Stomach (tissue), 9 donors: Measurements from ENCODE around the gene DOCK3. TPM values are rescaled to one million over a fixed set of nuclear protein-coding genes. Genes with fewer than 3 reads are reported as not detected.

Source experiments
- DNase-seq, 2 donors: peaks; one replicate each; pipeline versions ENCODE4 v3.0.0 to v3.0.0-alpha.2; 2013 to 2019
- H3K27ac ChIP-seq, 5 donors: fragments of 200-600 bp in 4 of 5; sonication (generic) in 4 of 5; one replicate each; pipeline ENCODE4 v1.5.1; 2013 to 2019; ENCODE audit warnings: mild to moderate bottlenecking in 1 of 5, moderate library complexity in 1 of 5
- H3K27me3 ChIP-seq, 3 donors: fragments of 200-600 bp; sonication (generic); one replicate each; pipeline ENCODE4 v1.5.1; 2017 to 2019; ENCODE audit warnings: mixed run types in 1 of 3
- H3K36me3 ChIP-seq, 4 donors: fragments of 200-600 bp; sonication (generic); 1 replicate in 3 of 4; 2 replicates in 1 of 4; pipeline ENCODE4 v1.5.1; 2016 to 2019
- H3K4me1 ChIP-seq, 4 donors: fragments of 200-600 bp; sonication (generic); one replicate each; pipeline ENCODE4 v1.5.1; 2016 to 2019
- H3K4me3 ChIP-seq, 4 donors: fragments of 200-600 bp; sonication (generic) in 3 of 4; one replicate each; pipeline ENCODE4 v1.5.1; 2016 to 2019; ENCODE audit warnings: mild to moderate bottlenecking in 1 of 4
- H3K9me3 ChIP-seq, 4 donors: fragments of 200-600 bp; sonication (generic); one replicate each; pipeline ENCODE4 v1.5.1; 2016 to 2019
- EP300 ChIP-seq: sonication (generic); formaldehyde crosslinking; IDR thresholded peaks from one replicate; pipeline ENCODE4 v1.6.1; 2017; ENCODE audit warnings: antibody characterized with exemption
- POLR2A ChIP-seq, 4 donors: fragments of 450-650 bp; IDR thresholded peaks; one replicate each; pipeline ENCODE4 v1.6.1; 2016; ENCODE audit warnings: antibody characterized with exemption in 4 of 4, control low read depth in 2 of 4, mild to moderate bottlenecking in 1 of 4, moderate library complexity in 1 of 4
- POLR2AphosphoS5 ChIP-seq, 3 donors: sonication (generic); formaldehyde crosslinking; IDR thresholded peaks; one replicate each; pipeline ENCODE4 v1.6.1; 2016; ENCODE audit warnings: antibody characterized with exemption in 3 of 3
- WGBS, 5 donors: extraction: QIAGEN DNeasy Blood & Tissue Kit in 3 of 5; methylation state at CpG; one replicate each; pipeline versions ENCODE4 v1.1.5 to v1.1.7; 2013 to 2018; 5-methylcytosine and 5-hydroxymethylcytosine counted together
- intact Hi-C: fragments of 100-400 bp; cut with DNase I; formaldehyde crosslinking; loops from one replicate; pipeline ENCODE4 v1.15.1; 2023; ENCODE audit warnings: low total_unique reads
- polyA plus RNA-seq, 3 donors: library from polyadenylated mRNA; stranded (reverse); fragments of 200-250 nt; gene quantifications; one replicate each; pipeline ENCODE4 v1.2.3, GENCODE V29; 2013
- total RNA-seq, 5 donors: library from RNA; depleted of rRNA; stranded (reverse); fragments of >200 nt; gene quantifications; one replicate each; pipeline versions ENCODE4 v1.1.0 to v1.2.3, GENCODE V29; 2014 to 2016
- TF ChIP-seq, protein P1 (sequence below), 7 experiments: fragments of 450-650 bp in 4 of 7; fragments of 200-600 bp in 3 of 7; sonication (generic) in 3 of 7; IDR thresholded peaks; one replicate each; pipeline ENCODE4 v1.5.1; 2016 to 2019; ENCODE audit warnings: antibody characterized with exemption in 7 of 7, control low read depth in 2 of 7, mild to moderate bottlenecking in 1 of 7
- donor health status: healthy with polysubstance abuse.
- donor health status: Bipolar disorder and iron deficiency.
- donor health status: healthy.

The DOCK3 gene
- total and polyA plus RNA-seq, 8 donors = 0.06 to 2.3 (median 1.0) TPM; not detected in 2

DNA sequence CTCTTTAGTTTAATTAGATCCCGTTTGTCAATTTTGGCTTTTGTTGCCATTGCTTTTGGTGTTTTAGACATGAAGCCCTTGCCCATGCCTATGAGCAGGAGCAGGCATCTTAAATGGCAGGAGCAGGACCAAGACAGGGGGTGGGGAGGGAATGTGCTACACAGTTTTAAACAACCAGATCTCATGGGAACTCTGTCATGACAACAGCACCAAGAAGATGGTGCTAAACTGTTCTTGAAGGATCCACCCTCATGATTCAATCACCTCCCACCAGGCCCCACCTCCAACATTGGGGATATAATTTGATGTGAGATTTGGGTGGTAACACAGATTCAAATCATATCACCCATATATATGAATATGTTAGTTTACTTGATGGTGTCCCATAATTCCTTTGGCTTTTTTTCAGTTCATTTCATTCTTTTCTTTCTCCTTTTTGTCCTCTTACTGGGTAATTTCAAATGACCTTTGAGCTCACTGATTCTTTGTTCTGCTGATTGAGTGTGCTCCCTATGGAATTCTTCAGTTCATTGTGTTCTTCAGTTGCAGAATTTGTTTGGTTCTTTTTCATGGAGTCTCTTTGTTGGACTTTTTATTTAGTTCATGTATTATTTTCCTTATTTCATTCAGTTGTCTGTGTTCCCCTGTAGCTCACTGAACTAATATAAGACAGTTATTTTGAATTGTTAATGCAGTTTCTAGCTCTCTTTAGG lies 62.6 kb downstream of the DOCK3 start:
- H3K27me3 ChIP-seq = no peaks in the 10 kb centered on the region
- H3K9me3 ChIP-seq = peaks cover 0 to 19% (median 18%) of the 10 kb centered on the region in 4 donors
- intact Hi-C loops = no loop called here
- no peak overlapping the region for H3K4me3 ChIP-seq
- no peaks in the 10 kb centered on the region for H3K36me3 ChIP-seq
- 76 to 100% (median 84%) methylated on average over 1 of the region's 1 CpG for WGBS, 5 donors
- no peak for DNase-seq
- H3K27ac ChIP-seq = no peak overlapping the region
- H3K4me1 ChIP-seq = no peaks in the 10 kb centered on the region
- TF ChIP-seq POLR2AphosphoS5 (IDR thresholded peaks at IDR 0.05) = no peak
- TF ChIP-seq POLR2A (IDR thresholded peaks at IDR 0.05) = no peak
- TF ChIP-seq, protein P1, sequence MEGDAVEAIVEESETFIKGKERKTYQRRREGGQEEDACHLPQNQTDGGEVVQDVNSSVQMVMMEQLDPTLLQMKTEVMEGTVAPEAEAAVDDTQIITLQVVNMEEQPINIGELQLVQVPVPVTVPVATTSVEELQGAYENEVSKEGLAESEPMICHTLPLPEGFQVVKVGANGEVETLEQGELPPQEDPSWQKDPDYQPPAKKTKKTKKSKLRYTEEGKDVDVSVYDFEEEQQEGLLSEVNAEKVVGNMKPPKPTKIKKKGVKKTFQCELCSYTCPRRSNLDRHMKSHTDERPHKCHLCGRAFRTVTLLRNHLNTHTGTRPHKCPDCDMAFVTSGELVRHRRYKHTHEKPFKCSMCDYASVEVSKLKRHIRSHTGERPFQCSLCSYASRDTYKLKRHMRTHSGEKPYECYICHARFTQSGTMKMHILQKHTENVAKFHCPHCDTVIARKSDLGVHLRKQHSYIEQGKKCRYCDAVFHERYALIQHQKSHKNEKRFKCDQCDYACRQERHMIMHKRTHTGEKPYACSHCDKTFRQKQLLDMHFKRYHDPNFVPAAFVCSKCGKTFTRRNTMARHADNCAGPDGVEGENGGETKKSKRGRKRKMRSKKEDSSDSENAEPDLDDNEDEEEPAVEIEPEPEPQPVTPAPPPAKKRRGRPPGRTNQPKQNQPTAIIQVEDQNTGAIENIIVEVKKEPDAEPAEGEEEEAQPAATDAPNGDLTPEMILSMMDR (IDR thresholded peaks at IDR 0.05) = no peak
- no peak for TF ChIP-seq EP300

DNA sequence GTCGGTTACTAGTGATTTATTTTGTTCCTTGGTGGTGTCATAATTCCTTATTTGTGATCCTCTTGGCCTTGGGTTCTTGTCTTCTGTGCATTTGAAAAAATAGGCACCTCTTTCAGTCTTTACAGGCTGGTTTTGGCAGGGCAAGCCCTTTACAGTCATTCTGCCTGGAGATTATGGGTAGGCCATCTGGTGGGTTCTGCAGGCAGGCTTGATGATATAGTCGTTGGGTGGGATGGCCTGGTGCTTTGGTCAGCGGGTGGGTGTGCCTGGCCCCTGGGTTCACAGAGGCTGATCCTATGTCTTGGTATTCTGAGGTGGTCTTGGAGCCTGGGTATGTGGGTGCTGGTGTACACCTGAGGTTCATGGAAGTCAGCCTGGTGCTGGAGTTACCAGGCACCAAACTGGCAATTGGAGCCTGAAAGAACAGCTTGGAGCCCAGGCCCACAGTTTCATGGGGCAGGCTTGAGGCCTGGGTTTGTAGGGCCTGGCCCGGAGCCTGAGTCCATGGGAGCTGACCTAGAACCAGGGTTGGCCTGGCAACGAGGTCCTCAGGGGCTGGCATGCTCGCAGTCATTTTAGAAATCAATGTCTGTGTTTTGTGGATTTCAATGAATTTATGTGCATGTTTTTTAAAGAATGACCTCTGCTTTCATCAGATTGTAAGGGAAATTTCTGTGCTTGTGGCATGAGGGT lies 63.3 kb downstream of the DOCK3 start:
- DNase-seq = no peak
- no peaks in the 10 kb centered on the region for H3K4me1 ChIP-seq
- TF ChIP-seq EP300 = no peak
- no peak for TF ChIP-seq POLR2A (IDR thresholded peaks at IDR 0.05)
- TF ChIP-seq, protein P1 (IDR thresholded peaks at IDR 0.05) = no peak
- no peak for TF ChIP-seq POLR2AphosphoS5 (IDR thresholded peaks at IDR 0.05)
- no peaks in the 10 kb centered on the region for H3K36me3 ChIP-seq
- 82 to 88% (median 83%) methylated on average over 6 of the region's 6 CpGs for WGBS, 5 donors
- H3K9me3 ChIP-seq = peaks cover 0 to 19% (median 18%) of the 10 kb centered on the region in 4 donors
- H3K27ac ChIP-seq = no peak overlapping the region
- H3K27me3 ChIP-seq = no peaks in the 10 kb centered on the region
- H3K4me3 ChIP-seq = no peak overlapping the region
- intact Hi-C loops = no loop called here

DNA sequence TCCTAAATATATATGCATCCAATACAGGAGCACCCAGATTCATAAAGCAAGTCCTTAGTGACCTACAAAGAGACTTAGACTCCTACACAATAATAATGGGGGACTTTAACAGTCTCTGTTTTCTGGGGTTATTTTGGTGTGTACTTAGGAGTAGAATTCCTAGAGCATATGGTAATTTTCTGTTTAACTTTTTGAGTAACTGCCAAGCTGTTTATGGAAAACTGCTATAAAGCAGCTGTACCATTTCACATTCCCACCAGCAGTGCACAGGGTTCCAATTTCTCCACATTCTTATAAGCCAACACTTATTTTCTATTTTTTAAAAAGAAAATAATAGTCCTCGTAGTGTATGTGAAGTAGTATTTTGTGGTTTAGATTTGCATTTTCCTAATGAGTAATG lies 68.9 kb downstream of the DOCK3 start:
- intact Hi-C loops = no loop called here
- Histone ChIP-seq H3K4me3 (no peak overlapping the region), H3K4me1 (no peaks in the 10 kb centered on the region), H3K9me3 (no peaks in the 10 kb centered on the region), H3K27me3 (no peaks in the 10 kb centered on the region), H3K36me3 (no peaks in the 10 kb centered on the region), H3K27ac (no peak overlapping the region)
- WGBS, 5 donors = 66 to 81% (median 72%) methylated on average over 1 of the region's 1 CpG
- no peak for DNase-seq
- TF ChIP-seq, protein P1 (IDR thresholded peaks at IDR 0.05) = no peak
- TF ChIP-seq EP300 = no peak
- no peak for TF ChIP-seq POLR2A (IDR thresholded peaks at IDR 0.05)
- TF ChIP-seq POLR2AphosphoS5 (IDR thresholded peaks at IDR 0.05) = no peak

DNA sequence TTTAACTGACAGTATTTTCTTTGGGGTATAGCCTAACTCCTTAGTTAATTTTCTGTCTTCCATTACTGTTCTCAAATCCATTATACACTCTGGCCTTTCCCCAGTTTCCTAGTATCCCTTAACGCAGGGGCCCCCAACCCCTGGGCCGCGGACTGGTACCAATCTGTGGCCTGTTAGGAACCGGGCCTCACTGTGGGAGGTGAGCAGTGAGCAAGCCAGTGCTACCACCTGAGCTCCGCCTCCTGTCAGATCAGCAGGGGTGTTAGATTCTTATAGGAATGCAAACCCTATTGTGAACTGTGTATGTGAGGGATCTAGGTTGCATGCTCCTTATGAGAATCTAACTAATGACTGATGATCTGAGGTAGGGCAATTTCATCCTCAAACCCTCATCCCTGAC lies 75.1 kb downstream of the DOCK3 start:
- Histone ChIP-seq H3K27ac (no peak overlapping the region), H3K4me1 (no peaks in the 10 kb centered on the region), H3K9me3 (peaks cover 0 to 5% (median 3%) of the 10 kb centered on the region in 4 donors), H3K4me3 (no peak overlapping the region), H3K36me3 (no peaks in the 10 kb centered on the region), H3K27me3 (no peaks in the 10 kb centered on the region)
- TF ChIP-seq, protein P1 (IDR thresholded peaks at IDR 0.05) = no peak
- no peak for TF ChIP-seq POLR2A (IDR thresholded peaks at IDR 0.05)
- TF ChIP-seq POLR2AphosphoS5 (IDR thresholded peaks at IDR 0.05) = no peak
- TF ChIP-seq EP300 = no peak
- 50 to 66% (median 58%) methylated on average over 5 of the region's 5 CpGs for whole genome bisulfite sequencing, 5 donors
- no peak for DNase-seq
- intact Hi-C loops = no loop called here
